PC-3 (cell line): ENCODE measurements around the gene MYO6. TPM values are rescaled to one million over a fixed set of nuclear protein-coding genes. Genes with fewer than 3 reads are reported as not detected.

Experiments
- ATAC-seq: fragments of 200-7000 bp; cut with Tn5 transposase; 2 replicates; pipeline ENCODE4 v1.9.1; 2020; ENCODE audit warnings: mild to moderate bottlenecking, moderate library complexity
- BruUV-seq: library from RNA; stranded (reverse); fragments of 400-500 nt; replicated peaks from 2 replicates; lab custom pipeline; 2021; lab: Mats Ljungman, UMichigan
- CTCF ChIA-PET: fragments of 300-600 bp; sonication (Branson Sonifier 250); formaldehyde crosslinking; loops from one replicate; lab custom pipeline; 2022; ENCODE audit warnings: antibody characterized with exemption; lab: Charles Lee
- POLR2A ChIA-PET: fragments of 300-600 bp; sonication (Branson Sonifier 250); formaldehyde crosslinking; loops from one replicate; lab custom pipeline; 2022; ENCODE audit warnings: antibody characterized with exemption; ENCODE audit not compliant: unreplicated experiment; lab: Charles Lee
- DNase-seq: peaks from one replicate; pipeline ENCODE4 v3.0.0-alpha.2; 2015
- H2AFZ ChIP-seq: fragments of 300-600 bp; sonication (generic); 2 replicates; pipeline ENCODE4 v1.6.0; 2016; ENCODE audit warnings: antibody characterized with exemption, low read length
- H3F3A ChIP-seq: fragments of 300-600 bp; sonication (generic); one replicate; pipeline ENCODE4 v1.6.0; 2017; ENCODE audit warnings: antibody characterized with exemption, low read length, control low read depth, mild to moderate bottlenecking; ENCODE audit not compliant: unreplicated experiment
- H3K27ac ChIP-seq: fragments of 300-600 bp; sonication (generic); 2 replicates; pipeline ENCODE4 v1.5.1; 2016; ENCODE audit warnings: mild to moderate bottlenecking, low read length
- H3K27me3 ChIP-seq: fragments of 300-600 bp; sonication (generic); 2 replicates; pipeline ENCODE4 v1.6.1; 2016; ENCODE audit warnings: low read length, mixed read lengths
- H3K36me3 ChIP-seq: fragments of 300-600 bp; sonication (generic); 2 replicates; pipeline ENCODE4 v1.6.1; 2016; ENCODE audit warnings: low read depth, mixed run types, low read length, mixed read lengths
- H3K4me1 ChIP-seq: fragments of 300-600 bp; sonication (generic); 2 replicates; pipeline ENCODE4 v1.5.1; 2016; ENCODE audit warnings: low read length; ENCODE audit not compliant: insufficient read depth
- H3K4me2 ChIP-seq: fragments of 300-600 bp; sonication (generic); 2 replicates; pipeline ENCODE4 v1.6.0; 2016; ENCODE audit warnings: low read length
- H3K4me3 ChIP-seq: fragments of 300-600 bp; sonication (generic); 2 replicates; pipeline ENCODE4 v1.5.1; 2016; ENCODE audit warnings: mild to moderate bottlenecking, low read length, mixed read lengths
- H3K79me2 ChIP-seq: fragments of 300-600 bp; sonication (generic); 2 replicates; pipeline ENCODE4 v1.6.1; 2017; ENCODE audit warnings: low read length, mixed read lengths
- H3K9ac ChIP-seq: fragments of 300-600 bp; sonication (generic); 2 replicates; pipeline ENCODE4 v1.6.0; 2016; ENCODE audit warnings: mild to moderate bottlenecking, low read length
- H3K9me2 ChIP-seq: fragments of 300-600 bp; sonication (generic); replicated peaks from 2 replicates; pipeline ENCODE4 v1.6.1; 2016; ENCODE audit warnings: mixed run types, low read length, mixed read lengths
- H3K9me3 ChIP-seq: fragments of 300-600 bp; sonication (generic); 2 replicates; pipeline ENCODE4 v1.6.1; 2016; ENCODE audit warnings: low read length, mixed read lengths
- H4K20me1 ChIP-seq: fragments of 300-600 bp; sonication (generic); 2 replicates; pipeline ENCODE4 v1.6.1; 2016; ENCODE audit warnings: low read length, mixed read lengths
- EZH2 ChIP-seq: fragments of 300-600 bp; sonication (generic); IDR thresholded peaks from one replicate; pipeline ENCODE4 v1.6.1; 2017; ENCODE audit warnings: antibody characterized with exemption, mild to moderate bottlenecking, low read length; ENCODE audit not compliant: unreplicated experiment
- EZH2phosphoT487 ChIP-seq: fragments of 300-600 bp; sonication (generic); IDR thresholded peaks from 2 replicates; pipeline ENCODE4 v1.6.1; 2018; ENCODE audit warnings: mild to moderate bottlenecking, antibody characterized with exemption, low read length, borderline replicate concordance
- intact Hi-C: fragments of 100-400 bp; cut with micrococcal nuclease; formaldehyde crosslinking; loops from 2 replicates; pipeline ENCODE4 v1.9.0; 2023
- total RNA-seq: library from RNA; depleted of rRNA; stranded (reverse); fragments of >200 nt; gene quantifications from 2 replicates; pipeline ENCODE4 v1.2.3, GENCODE V29; 2014
- TF ChIP-seq, protein P1 (sequence below): fragments of 300-600 bp; sonication (generic); conservative IDR thresholded peaks from 2 replicates; pipeline ENCODE4 v1.5.1; 2017; ENCODE audit warnings: antibody characterized with exemption, low read depth, mild to moderate bottlenecking, low read length

Gene MYO6
- total RNA-seq, 1 experiment from 2014 or later, result 10.2 TPM

DNA sequence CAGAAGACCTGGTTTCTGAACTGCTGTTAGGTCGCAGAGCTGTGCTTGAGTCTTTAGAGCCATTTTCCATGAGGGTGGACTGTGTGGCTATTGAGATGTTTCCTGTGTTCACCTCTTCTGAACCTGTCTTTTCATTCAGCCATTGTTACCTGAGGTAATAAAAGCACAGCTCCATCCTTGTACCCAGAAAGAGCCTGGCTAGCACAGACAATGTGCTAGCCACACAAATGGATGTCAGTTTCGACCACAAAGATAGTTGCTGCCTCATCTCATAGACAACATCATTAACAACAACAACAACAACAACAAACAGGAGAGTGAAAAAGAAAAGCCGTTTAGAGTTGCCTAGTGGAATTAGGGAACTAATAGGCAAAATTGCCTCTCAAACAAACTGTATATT lies 114.7 kb downstream of the MYO6 start:
- CTCF ChIA-PET, result no interaction called here
- Histone ChIP-seq H3K9me3 (no peaks in the 10 kb centered on the region), H3K4me2 (no peak overlapping the region), H3K9me2 (no peaks in the 10 kb centered on the region), H3K27me3 (no peaks in the 10 kb centered on the region), H3K27ac (no peak overlapping the region), H3K4me3 (no peak overlapping the region), H4K20me1 (no peaks in the 10 kb centered on the region), H3K79me2 (no peaks in the 10 kb centered on the region), H3K9ac (no peak overlapping the region), H3K4me1 (no peaks in the 10 kb centered on the region), H3K36me3 (no peaks in the 10 kb centered on the region), H2AFZ (no peak overlapping the region), H3F3A (no peaks in the 10 kb centered on the region)
- ATAC-seq, result no peak
- TF ChIP-seq EZH2, result no peak
- TF ChIP-seq, protein P1, sequence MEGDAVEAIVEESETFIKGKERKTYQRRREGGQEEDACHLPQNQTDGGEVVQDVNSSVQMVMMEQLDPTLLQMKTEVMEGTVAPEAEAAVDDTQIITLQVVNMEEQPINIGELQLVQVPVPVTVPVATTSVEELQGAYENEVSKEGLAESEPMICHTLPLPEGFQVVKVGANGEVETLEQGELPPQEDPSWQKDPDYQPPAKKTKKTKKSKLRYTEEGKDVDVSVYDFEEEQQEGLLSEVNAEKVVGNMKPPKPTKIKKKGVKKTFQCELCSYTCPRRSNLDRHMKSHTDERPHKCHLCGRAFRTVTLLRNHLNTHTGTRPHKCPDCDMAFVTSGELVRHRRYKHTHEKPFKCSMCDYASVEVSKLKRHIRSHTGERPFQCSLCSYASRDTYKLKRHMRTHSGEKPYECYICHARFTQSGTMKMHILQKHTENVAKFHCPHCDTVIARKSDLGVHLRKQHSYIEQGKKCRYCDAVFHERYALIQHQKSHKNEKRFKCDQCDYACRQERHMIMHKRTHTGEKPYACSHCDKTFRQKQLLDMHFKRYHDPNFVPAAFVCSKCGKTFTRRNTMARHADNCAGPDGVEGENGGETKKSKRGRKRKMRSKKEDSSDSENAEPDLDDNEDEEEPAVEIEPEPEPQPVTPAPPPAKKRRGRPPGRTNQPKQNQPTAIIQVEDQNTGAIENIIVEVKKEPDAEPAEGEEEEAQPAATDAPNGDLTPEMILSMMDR, result no peak
- TF ChIP-seq EZH2phosphoT487, result no peak
- DNase-seq, result no peak
- no TSS peak for BruUV-seq
- intact Hi-C loops, result no loop called here
- POLR2A ChIA-PET, result no interaction called here

DNA sequence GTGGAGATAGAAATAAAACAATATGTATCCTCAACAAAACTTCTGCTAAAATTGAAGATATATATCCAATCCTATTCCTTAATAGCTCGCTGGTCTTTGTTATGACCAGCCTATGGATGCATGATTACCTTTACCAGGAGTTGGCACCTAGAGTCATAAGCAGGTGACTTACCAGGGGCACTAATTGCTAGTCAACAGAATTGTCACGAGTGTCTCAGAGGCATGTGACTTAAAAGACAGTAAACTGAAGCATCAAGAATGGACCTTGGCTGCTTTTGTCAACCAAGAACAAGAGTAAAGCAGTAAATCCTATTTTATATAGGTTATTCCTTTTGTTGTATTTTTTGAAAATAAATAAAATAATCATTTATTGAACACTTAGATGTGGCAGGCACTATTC lies 115.4 kb downstream of the MYO6 start:
- BruUV-seq, result no TSS peak
- ChIA-PET POLR2A (no interaction called here), CTCF (interaction anchor here (0.6 kb wide), 1 partner anchor 557 kb away, joined by 14 read pairs; no protein-coding TSS in a partner anchor)
- Histone ChIP-seq H3K4me3 (no peak overlapping the region), H3K9me2 (no peaks in the 10 kb centered on the region), H3K27me3 (no peaks in the 10 kb centered on the region), H3K9ac (no peak overlapping the region), H3K4me2 (no peak overlapping the region), H3K27ac (no peak overlapping the region), H3K79me2 (no peaks in the 10 kb centered on the region), H2AFZ (no peak overlapping the region), H3F3A (no peaks in the 10 kb centered on the region), H3K9me3 (no peaks in the 10 kb centered on the region), H3K36me3 (no peaks in the 10 kb centered on the region), H4K20me1 (no peaks in the 10 kb centered on the region), H3K4me1 (no peaks in the 10 kb centered on the region)
- ATAC-seq (no peak), DNase-seq (no peak)
- TF ChIP-seq EZH2 (no peak), EZH2phosphoT487 (no peak)
- TF ChIP-seq, protein P1, result no peak
- intact Hi-C loops, result no loop called here

DNA sequence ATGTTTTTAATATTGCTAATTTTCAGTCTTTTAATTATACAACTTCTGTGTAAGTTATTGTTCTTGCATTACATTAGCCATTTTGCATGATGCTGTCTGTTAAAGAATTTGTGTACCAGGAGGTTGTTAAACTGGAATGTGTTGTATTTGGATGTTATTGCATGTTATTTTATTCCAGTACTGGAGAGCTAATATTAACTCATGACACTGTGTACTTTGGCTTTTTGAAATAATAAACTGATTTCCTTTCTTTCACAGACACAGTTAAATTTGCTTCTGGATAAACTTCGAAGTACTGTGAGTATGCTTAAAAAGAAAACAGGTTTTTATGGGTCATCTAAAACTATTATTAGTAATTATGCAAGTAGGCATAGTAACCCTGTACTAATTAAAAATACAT lies 121.3 kb downstream of the MYO6 start:
- H2AFZ ChIP-seq, result no peak overlapping the region
- H3K9me3 ChIP-seq, result no peaks in the 10 kb centered on the region
- no peak overlapping the region for H3K4me2 ChIP-seq
- H3F3A ChIP-seq, result no peaks in the 10 kb centered on the region
- ATAC-seq, result no peak
- CTCF ChIA-PET, result no interaction called here
- DNase-seq, result no peak
- no peak overlapping the region for H3K27ac ChIP-seq
- H3K27me3 ChIP-seq, result no peaks in the 10 kb centered on the region
- no peak overlapping the region for H3K4me3 ChIP-seq
- TF ChIP-seq EZH2phosphoT487 (no peak), EZH2 (no peak)
- TF ChIP-seq, protein P1, result no peak
- no peaks in the 10 kb centered on the region; the same call in 1 of the 2 replicates for H3K36me3 ChIP-seq
- no peaks in the 10 kb centered on the region for H3K4me1 ChIP-seq
- POLR2A ChIA-PET, result no interaction called here
- H3K79me2 ChIP-seq, result no peaks in the 10 kb centered on the region
- intact Hi-C loops, result no loop called here
- no peaks in the 10 kb centered on the region for H4K20me1 ChIP-seq
- BruUV-seq, result no TSS peak
- no peaks in the 10 kb centered on the region for H3K9me2 ChIP-seq
- H3K9ac ChIP-seq, result no peak overlapping the region
